H9 (cell line): ENCODE measurements around the gene HNRNPR. TPM values are rescaled to one million over a fixed set of nuclear protein-coding genes. Genes with fewer than 3 reads are reported as not detected.

Source experiments
- DNase-seq: peaks from one replicate; pipeline ENCODE4 v3.0.0-alpha.2; 2017
- H2AFZ ChIP-seq: one replicate; pipeline ENCODE4 v1.6.1; 2013; ENCODE audit warnings: mild to moderate bottlenecking, low read length, control low read depth, moderate library complexity
- H2AK5ac ChIP-seq: 2 replicates; pipeline ENCODE4 v1.6.1; 2013; ENCODE audit warnings: low read length, control low read depth, mixed read lengths; ENCODE audit not compliant: insufficient read length
- H2BK120ac ChIP-seq: one replicate; pipeline ENCODE4 v1.6.1; 2013; ENCODE audit warnings: low read depth, mild to moderate bottlenecking, low read length, control low read depth, inconsistent platforms; ENCODE audit not compliant: poor library complexity, severe bottlenecking
- H2BK12ac ChIP-seq: 2 replicates; pipeline ENCODE4 v1.6.1; 2013; ENCODE audit warnings: low read length, control low read depth, mixed read lengths, low read depth; ENCODE audit not compliant: insufficient read length
- H2BK15ac ChIP-seq: 2 replicates; pipeline ENCODE4 v1.6.1; 2013; ENCODE audit warnings: low read depth, low read length, control low read depth
- H2BK20ac ChIP-seq: one replicate; pipeline ENCODE4 v1.6.1; 2013; ENCODE audit warnings: low read depth, mild to moderate bottlenecking, low read length, control low read depth, inconsistent platforms; ENCODE audit not compliant: poor library complexity, severe bottlenecking
- H2BK5ac ChIP-seq: 2 replicates; pipeline ENCODE4 v1.6.1; 2013; ENCODE audit warnings: low read length, control low read depth, mixed read lengths; ENCODE audit not compliant: insufficient read length
- H3K14ac ChIP-seq: 2 replicates; pipeline ENCODE4 v1.6.1; 2013; ENCODE audit warnings: low read length, control low read depth; ENCODE audit not compliant: insufficient read depth
- H3K18ac ChIP-seq: 2 replicates; pipeline ENCODE4 v1.6.1; 2013; ENCODE audit warnings: low read depth, mild to moderate bottlenecking, mixed read lengths, low read length, control low read depth; ENCODE audit not compliant: insufficient read length
- H3K23ac ChIP-seq: 2 replicates; pipeline ENCODE4 v1.6.1; 2013; ENCODE audit warnings: low read length, control low read depth, mixed read lengths, low read depth; ENCODE audit not compliant: insufficient read length
- H3K23me2 ChIP-seq: 2 replicates; pipeline ENCODE4 v1.6.1; 2013; ENCODE audit warnings: low read depth, mild to moderate bottlenecking, mixed read lengths, low read length, control low read depth; ENCODE audit not compliant: insufficient read length, poor library complexity, severe bottlenecking
- H3K27ac ChIP-seq: 2 replicates; pipeline ENCODE4 v1.5.1; 2013; ENCODE audit warnings: low read length, control low read depth, mixed read lengths, low read depth; ENCODE audit not compliant: insufficient read length
- H3K27me3 ChIP-seq: 2 replicates; pipeline ENCODE4 v1.6.1; 2013; ENCODE audit warnings: low read length, control low read depth, inconsistent platforms; ENCODE audit not compliant: insufficient read depth
- H3K4ac ChIP-seq: 2 replicates; pipeline ENCODE4 v1.6.1; 2013; ENCODE audit warnings: low read depth, mild to moderate bottlenecking, control low read depth, inconsistent platforms, low read length, moderate library complexity
- H3K4me1 ChIP-seq: 2 replicates; pipeline ENCODE4 v1.6.1; 2013; ENCODE audit warnings: low read length, control low read depth, inconsistent platforms; ENCODE audit not compliant: insufficient read depth
- H3K4me2 ChIP-seq: 2 replicates; pipeline ENCODE4 v1.6.1; 2013; ENCODE audit warnings: low read length, control low read depth, mixed read lengths; ENCODE audit not compliant: insufficient read length, insufficient read depth
- H3K56ac ChIP-seq: 2 replicates; pipeline ENCODE4 v1.6.1; 2013; ENCODE audit warnings: low read depth, mild to moderate bottlenecking, mixed read lengths, low read length, control low read depth; ENCODE audit not compliant: insufficient read length
- H3K79me1 ChIP-seq: 2 replicates; pipeline ENCODE4 v1.6.1; 2013; ENCODE audit warnings: low read depth, mild to moderate bottlenecking, moderate library complexity, low read length, control low read depth, inconsistent platforms; ENCODE audit not compliant: insufficient read depth, poor library complexity, severe bottlenecking
- H3K79me2 ChIP-seq: 2 replicates; pipeline ENCODE4 v1.6.1; 2013; ENCODE audit warnings: low read length, control low read depth, inconsistent platforms; ENCODE audit not compliant: insufficient read depth
- H3K9ac ChIP-seq: 2 replicates; pipeline ENCODE4 v1.6.1; 2013; ENCODE audit warnings: low read length, control low read depth, mixed read lengths; ENCODE audit not compliant: insufficient read length; ENCODE audit errors: extremely low read depth
- H3K9me3 ChIP-seq: one replicate; pipeline ENCODE4 v1.6.1; 2013; ENCODE audit warnings: low read depth, low read length, inconsistent platforms; ENCODE audit not compliant: control insufficient read depth
- H3T11ph ChIP-seq: one replicate; pipeline ENCODE4 v1.6.1; 2013; ENCODE audit warnings: mild to moderate bottlenecking, low read length, control low read depth, inconsistent platforms
- H4K20me1 ChIP-seq: one replicate; pipeline ENCODE4 v1.6.1; 2013; ENCODE audit not compliant: control insufficient read depth, insufficient read length, insufficient read depth
- H4K5ac ChIP-seq: 2 replicates; pipeline ENCODE4 v1.6.1; 2013; ENCODE audit warnings: low read depth, mild to moderate bottlenecking, mixed read lengths, low read length, control low read depth; ENCODE audit not compliant: insufficient read length
- H4K8ac ChIP-seq: replicated peaks from 2 replicates; pipeline ENCODE4 v1.6.1; 2013; ENCODE audit warnings: low read length, control low read depth, mixed read lengths, low read depth; ENCODE audit not compliant: insufficient read length
- H4K91ac ChIP-seq: 2 replicates; pipeline ENCODE4 v1.6.1; 2013; ENCODE audit warnings: low read depth, mild to moderate bottlenecking, moderate library complexity, mixed read lengths, low read length, control low read depth; ENCODE audit not compliant: insufficient read length
- H3K27ac Mint-ChIP-seq, 3 experiments: 2 replicates in 2 of 3; 3 replicates in 1 of 3; pipeline ENCODE4 v1.8.0; 2020 to 2021; ENCODE audit warnings: mixed read lengths in 3 of 3, mild to moderate bottlenecking in 1 of 3, moderate library complexity in 1 of 3
- H3K27me3 Mint-ChIP-seq: 2 replicates; pipeline ENCODE4 v1.8.0; 2021; ENCODE audit warnings: low read depth, mild to moderate bottlenecking, moderate library complexity, mixed read lengths
- H3K36me3 Mint-ChIP-seq, 3 experiments: 2 replicates in 2 of 3; 3 replicates in 1 of 3; pipeline ENCODE4 v1.8.0; 2020 to 2021; ENCODE audit warnings: low read depth in 3 of 3, mixed read lengths in 3 of 3; ENCODE audit not compliant: insufficient read depth in 1 of 3
- H3K4me1 Mint-ChIP-seq, 2 experiments: 2 replicates each; pipeline ENCODE4 v1.8.0; 2020; ENCODE audit warnings: mixed read lengths in 2 of 2
- H3K4me3 Mint-ChIP-seq, 2 experiments: 2 replicates in 1 of 2; 3 replicates in 1 of 2; pipeline ENCODE4 v1.8.0; 2020 to 2021; ENCODE audit warnings: mild to moderate bottlenecking in 2 of 2, mixed read lengths in 2 of 2, moderate library complexity in 1 of 2
- H3K9me3 Mint-ChIP-seq, 2 experiments: 2 replicates in 1 of 2; 3 replicates in 1 of 2; pipeline ENCODE4 v1.8.0; 2020; ENCODE audit warnings: mild to moderate bottlenecking in 2 of 2, mixed read lengths in 2 of 2, moderate library complexity in 1 of 2
- WGBS: extraction: QIAGEN DNeasy Blood & Tissue Kit; methylation state at CpG from one replicate; pipeline ENCODE4 v1.1.7; 2013; ENCODE audit warnings: missing lambda C conversion rate, low lambda C conversion rate, mixed read lengths; ENCODE audit not compliant: insufficient read length; ENCODE audit errors: extremely low coverage; 5-methylcytosine and 5-hydroxymethylcytosine counted together
- total RNA-seq: library from RNA; stranded (reverse); gene quantifications from 2 replicates; pipeline ENCODE4 v1.2.1, GENCODE V29; 2021
- TF ChIP-seq, protein P1 (sequence below): fragments of 200-600 bp; sonication (generic); conservative IDR thresholded peaks from 3 replicates; pipeline ENCODE4 v1.8.0; 2021; ENCODE audit warnings: antibody characterized with exemption, mild to moderate bottlenecking

Gene HNRNPR
- total RNA-seq, 1 experiment from 2014 or later: 196 TPM

DNA sequence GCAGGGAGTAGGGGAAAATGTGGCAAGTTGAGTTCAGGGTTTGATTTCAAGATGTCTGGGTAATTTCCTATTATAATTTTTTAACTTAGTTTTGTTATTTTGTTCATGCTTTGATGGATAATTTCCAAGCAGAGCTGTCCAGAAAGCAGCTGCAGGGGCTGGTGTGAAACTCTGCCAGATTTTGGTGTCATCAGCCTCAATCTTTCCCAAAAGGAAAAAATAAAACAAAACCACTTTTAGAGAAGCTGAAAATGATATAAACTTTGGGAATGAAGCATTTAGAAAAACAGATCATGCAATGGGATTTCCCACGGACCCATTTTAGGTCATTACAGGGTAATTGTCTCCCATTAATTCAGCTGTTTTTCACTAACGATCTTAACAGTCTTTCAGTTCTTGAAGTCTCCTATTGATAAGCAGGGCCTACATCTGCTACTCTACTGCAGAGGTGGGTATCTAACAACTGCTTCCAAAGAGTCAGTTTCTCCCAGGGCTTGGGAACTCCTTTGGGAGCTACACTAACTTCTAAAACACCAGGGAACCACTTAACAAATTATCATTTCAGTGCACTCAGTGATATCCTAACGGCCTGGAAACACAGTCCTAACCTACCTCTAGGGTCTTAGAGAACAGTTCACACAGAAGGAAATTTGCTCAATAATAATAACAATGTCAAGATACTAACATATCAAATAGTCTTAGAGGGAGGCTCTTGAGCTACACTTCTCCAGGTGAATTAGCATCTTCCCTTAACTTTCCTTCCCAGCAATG, 13.2 kb upstream of the HNRNPR start:
- Histone ChIP-seq H3T11ph (no peak overlapping the region), H4K5ac (no peak overlapping the region), H3K79me2 (no peaks in the 10 kb centered on the region), H2AFZ (no peak overlapping the region), H2AK5ac (no peak overlapping the region), H2BK12ac (no peak overlapping the region), H3K14ac (no peak overlapping the region), H3K79me1 (no peaks in the 10 kb centered on the region), H2BK5ac (no peak overlapping the region), H4K8ac (no peak overlapping the region), H3K9me3 (peaks cover 33% of the 10 kb centered on the region), H2BK20ac (no peak overlapping the region), H3K27me3 (peaks cover 77% of the 10 kb centered on the region), H4K20me1 (no peaks in the 10 kb centered on the region), H4K91ac (no peak overlapping the region), H3K4ac (no peak overlapping the region), H3K27ac (no peak overlapping the region), H3K9ac (no peak overlapping the region), H3K23me2 (no peaks in the 10 kb centered on the region), H3K4me2 (no peak overlapping the region), H3K18ac (no peak overlapping the region), H2BK15ac (no peak overlapping the region), H2BK120ac (no peak overlapping the region), H3K56ac (no peak overlapping the region), H3K23ac (no peak overlapping the region), H3K4me1 (no peaks in the 10 kb centered on the region)
- TF ChIP-seq, protein P1, sequence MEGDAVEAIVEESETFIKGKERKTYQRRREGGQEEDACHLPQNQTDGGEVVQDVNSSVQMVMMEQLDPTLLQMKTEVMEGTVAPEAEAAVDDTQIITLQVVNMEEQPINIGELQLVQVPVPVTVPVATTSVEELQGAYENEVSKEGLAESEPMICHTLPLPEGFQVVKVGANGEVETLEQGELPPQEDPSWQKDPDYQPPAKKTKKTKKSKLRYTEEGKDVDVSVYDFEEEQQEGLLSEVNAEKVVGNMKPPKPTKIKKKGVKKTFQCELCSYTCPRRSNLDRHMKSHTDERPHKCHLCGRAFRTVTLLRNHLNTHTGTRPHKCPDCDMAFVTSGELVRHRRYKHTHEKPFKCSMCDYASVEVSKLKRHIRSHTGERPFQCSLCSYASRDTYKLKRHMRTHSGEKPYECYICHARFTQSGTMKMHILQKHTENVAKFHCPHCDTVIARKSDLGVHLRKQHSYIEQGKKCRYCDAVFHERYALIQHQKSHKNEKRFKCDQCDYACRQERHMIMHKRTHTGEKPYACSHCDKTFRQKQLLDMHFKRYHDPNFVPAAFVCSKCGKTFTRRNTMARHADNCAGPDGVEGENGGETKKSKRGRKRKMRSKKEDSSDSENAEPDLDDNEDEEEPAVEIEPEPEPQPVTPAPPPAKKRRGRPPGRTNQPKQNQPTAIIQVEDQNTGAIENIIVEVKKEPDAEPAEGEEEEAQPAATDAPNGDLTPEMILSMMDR: no peak
- Mint-ChIP-seq H3K36me3 (peaks cover 25 to 31% (median 25%) of the 10 kb centered on the region in 3 experiments), H3K27ac (peak overlapping the region in 1 of 3 experiments; percentile 23; a peak in 1 of 7 replicates), H3K27me3 (peaks cover 100% of the 10 kb centered on the region), H3K4me3 (peak overlapping the region in 1 of 2 experiments; percentile 50; a peak in 2 of 5 replicates), H3K4me1 (no peaks in the 10 kb centered on the region), H3K9me3 (peaks cover 45 to 52% of the 10 kb centered on the region in 2 experiments)
- peak; percentile 50 for DNase-seq
- WGBS: no CpG with 5 or more reads among the region's 3 CpGs
